ENCODE measurements around the gene HDC. TPM values are rescaled to one million over a fixed set of nuclear protein-coding genes. Genes with fewer than 3 reads are reported as not detected.

HDC gene
- total RNA-seq, 1 donor from 2014 or later = 0.14 TPM

- H3K4me1 Mint-ChIP-seq (ENCODE audit: unreplicated experiment) = no peaks in the 10 kb centered on the region
Observed at GRCh38 chr15:50192926-50193620, 72.5 kb downstream of the HDC start.

GRCh38 chr15:50192164-50192563 is 73.4 kb downstream of the HDC start:
- Mint-ChIP-seq H3K27ac (no peak overlapping the region), H3K27me3 (no peaks in the 10 kb centered on the region), H3K36me3 (no peaks in the 10 kb centered on the region), H3K4me3 (no peak overlapping the region), H3K4me1 (ENCODE audit: unreplicated experiment) (no peaks in the 10 kb centered on the region), H3K9me3 (peaks cover 13% of the 10 kb centered on the region)
- no peak for TF ChIP-seq CTCF (conservative IDR thresholded peaks at IDR 0.05)
- DNase-seq (ENCODE audit: extremely low spot score, unreplicated experiment) = no peak

More at GRCh38 chr15:50192926-50193620, 72.5 kb downstream of the HDC start:
- Mint-ChIP-seq H3K27me3 (no peaks in the 10 kb centered on the region), H3K27ac (no peak overlapping the region), H3K36me3 (no peaks in the 10 kb centered on the region), H3K9me3 (peaks cover 13% of the 10 kb centered on the region), H3K4me3 (no peak overlapping the region)
- TF ChIP-seq CTCF (conservative IDR thresholded peaks at IDR 0.05) = no peak
- no peak for DNase-seq (ENCODE audit: extremely low spot score, unreplicated experiment)

Other genes starting within 250 kb of the HDC start
- 2.2 and 10.3 TPM in 2 replicates for gene ATP8B4, start 146.5 kb downstream of the HDC start, total RNA-seq (ENCODE audit: low replicate concordance)
- gene SLC27A2, start 83.5 kb downstream of the HDC start, total RNA-seq (ENCODE audit: low replicate concordance) = 5.9 and 12.0 TPM in 2 replicates
- gene GABPB1, start 89.5 kb upstream of the HDC start, total RNA-seq (ENCODE audit: low replicate concordance) = 27.5 and 27.8 TPM in 2 replicates
- gene USP8, start 158.7 kb upstream of the HDC start, total RNA-seq (ENCODE audit: low replicate concordance) = 59.4 and 90.1 TPM in 2 replicates

All from type B pancreatic cell (in vitro differentiated cells).